IPS-18c (cell line): ENCODE results near the gene CCDC28A.

Experiments
- H3K4me3 ChIP-seq: 2 replicates; pipeline ENCODE4 v1.7.0; 2013; ENCODE audit warnings: low read depth, mild to moderate bottlenecking, low read length, moderate library complexity; ENCODE audit not compliant: insufficient read depth
- H3K9me3 ChIP-seq: one replicate; pipeline ENCODE4 v1.6.1; 2013; ENCODE audit warnings: mild to moderate bottlenecking, low read length, moderate library complexity; ENCODE audit not compliant: control insufficient read depth, insufficient read depth

The CCDC28A gene

GRCh38 chr6:138782243-138782642 is 8.7 kb downstream of the CCDC28A start:
- Histone ChIP-seq H3K4me3 (no peak overlapping the region), H3K9me3 (no peaks in the 10 kb centered on the region)

GRCh38 chr6:138785079-138785478 is 11.5 kb downstream of the CCDC28A start:
- Histone ChIP-seq H3K9me3 (no peaks in the 10 kb centered on the region), H3K4me3 (no peak overlapping the region)

GRCh38 chr6:138785980-138786379 is 12.4 kb downstream of the CCDC28A start:
- no peak overlapping the region for H3K4me3 ChIP-seq
- no peaks in the 10 kb centered on the region for H3K9me3 ChIP-seq

GRCh38 chr6:138787138-138787537 is 13.6 kb downstream of the CCDC28A start:
- no peaks in the 10 kb centered on the region for H3K9me3 ChIP-seq
- H3K4me3 ChIP-seq = no peak overlapping the region

- Histone ChIP-seq H3K4me3 (peak within 1 kb of the TSS; percentile 42), H3K9me3 (no peaks in the 10 kb centered on the region)
These were observed 22.4 kb downstream of the CCDC28A start, which contains the start of gene ECT2L for GRCh38 chr6:138795809-138796603. ECT2L (plus strand) TSS chr6:138796087; CDS start chr6:138813275, 17,188 bp downstream.

GRCh38 chr6:138796771-138797170 is 23.2 kb downstream of the CCDC28A start:
- Histone ChIP-seq H3K9me3 (no peaks in the 10 kb centered on the region), H3K4me3 (no peak overlapping the region)

- H3K9me3 ChIP-seq = no peaks in the 10 kb centered on the region
- no peak overlapping the region for H3K4me3 ChIP-seq
These were observed 24.4 kb downstream of the CCDC28A start for GRCh38 chr6:138797806-138798446.

- Histone ChIP-seq H3K9me3 (no peaks in the 10 kb centered on the region), H3K4me3 (no peak overlapping the region)
These were observed 27.0 kb downstream of the CCDC28A start for GRCh38 chr6:138800377-138801150.

- no peaks in the 10 kb centered on the region for H3K9me3 ChIP-seq
- H3K4me3 ChIP-seq = no peak overlapping the region
These were observed 29.8 kb downstream of the CCDC28A start for GRCh38 chr6:138803331-138803730.

- Histone ChIP-seq H3K4me3 (no peak overlapping the region), H3K9me3 (no peaks in the 10 kb centered on the region)
These were observed 30.3 kb downstream of the CCDC28A start for GRCh38 chr6:138803861-138804260.

- no peak overlapping the region for H3K4me3 ChIP-seq
- no peaks in the 10 kb centered on the region for H3K9me3 ChIP-seq
These were observed 31.6 kb downstream of the CCDC28A start for GRCh38 chr6:138805016-138805765.

GRCh38 chr6:138806889-138807288 is 33.3 kb downstream of the CCDC28A start:
- Histone ChIP-seq H3K4me3 (no peak overlapping the region), H3K9me3 (no peaks in the 10 kb centered on the region)

- Histone ChIP-seq H3K4me3 (no peak overlapping the region), H3K9me3 (no peaks in the 10 kb centered on the region)
These were observed 36.1 kb downstream of the CCDC28A start for GRCh38 chr6:138809677-138810076.

- H3K4me3 ChIP-seq = no peak overlapping the region
- H3K9me3 ChIP-seq = no peaks in the 10 kb centered on the region
These were observed 38.3 kb downstream of the CCDC28A start for GRCh38 chr6:138811866-138812265.

GRCh38 chr6:138814179-138814834 is 40.7 kb downstream of the CCDC28A start:
- Histone ChIP-seq H3K9me3 (no peaks in the 10 kb centered on the region), H3K4me3 (no peak overlapping the region)

- Histone ChIP-seq H3K9me3 (no peaks in the 10 kb centered on the region), H3K4me3 (no peak overlapping the region)
These were observed 41.7 kb downstream of the CCDC28A start for GRCh38 chr6:138815221-138815620.
